ENCODE measurements around the gene PIGR. TPM values are rescaled to one million over a fixed set of nuclear protein-coding genes. Genes with fewer than 3 reads are reported as not detected.

Gene PIGR
- total and polyA plus RNA-seq, 2 of the 8 experiments (the other 6 are each of a cell fraction or from before 2014, with no cell fraction given) = not detected

DNA sequence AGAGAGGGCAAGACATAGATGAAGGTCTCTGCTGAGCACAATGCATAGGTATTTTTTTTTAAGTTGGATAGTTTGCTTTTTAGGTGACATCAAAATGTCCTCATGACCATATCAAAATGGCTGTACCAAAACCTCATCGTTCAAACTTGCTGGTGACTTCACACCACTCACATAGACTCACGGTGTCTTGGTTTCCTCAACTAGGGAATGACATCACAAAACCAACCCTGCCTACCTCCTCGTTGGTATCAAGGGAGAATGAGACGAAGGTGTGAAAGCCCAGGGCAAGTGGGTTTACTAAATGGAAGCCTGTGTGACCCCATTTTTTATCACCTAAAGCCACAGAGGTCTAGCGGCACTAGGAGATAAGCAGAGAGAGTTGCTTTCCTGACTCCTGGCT, 1.6 kb downstream of the PIGR start:
- H3K14ac ChIP-seq (ENCODE audit: insufficient read length) = no peak overlapping the region
- WGBS, 2 experiments (ENCODE audit: extremely low coverage in 1 of 2, insufficient coverage in 1 of 2, insufficient read length in 1 of 2, insufficient replicate concordance in 2 of 2, low coverage in 1 of 2, low lambda C conversion rate in 2 of 2, missing lambda C conversion rate in 1 of 2) = 94% methylated on average over 5 of the region's 5 CpGs; no CpG with 5 or more reads in 1 of the 2 experiments
- no peak overlapping the region for H3K4me2 ChIP-seq (ENCODE audit: insufficient read depth in 1 of 2, low read depth in 2 of 2, low read length in 2 of 2)
- H2AFZ ChIP-seq (ENCODE audit: low read length) = no peak overlapping the region
- no peaks in the 10 kb centered on the region; a peak in 1 of 7 replicates for H3K4me1 ChIP-seq (replicated peaks in 1 of 4; ENCODE audit: control insufficient read depth in 3 of 4, insufficient read depth in 4 of 4, low read length in 3 of 4)
- no peak overlapping the region for H4K5ac ChIP-seq (ENCODE audit: insufficient read length, low read depth, low read length)
- H3K9ac ChIP-seq (replicated peaks in 1 of 4; ENCODE audit: extremely low read depth in 1 of 4, low read depth in 3 of 4, low read length in 3 of 4) = no peak overlapping the region
- no peak overlapping the region for H2BK120ac ChIP-seq (replicated peaks; ENCODE audit: low read depth, low read length)
- ChIA-PET POLR2A (ENCODE audit: partially characterized antibody) (no interaction called here), CTCF (ENCODE audit: partially characterized antibody) (interaction anchor here (0.8 to 13.7 kb wide), 4 partner anchors 14 to 134 kb away, joined by 3 to 226 read pairs (median 96); no protein-coding TSS in a partner anchor)
- H4K91ac ChIP-seq (replicated peaks; ENCODE audit: insufficient read length, low read length) = no peak overlapping the region
- H3K56ac ChIP-seq (replicated peaks; ENCODE audit: insufficient read length, low read depth, low read length) = no peak overlapping the region
- H3K18ac ChIP-seq (ENCODE audit: extremely low read depth, low read length) = no peak overlapping the region
- H2AK5ac ChIP-seq (ENCODE audit: low read depth, low read length) = no peak overlapping the region
- FAIRE-seq (no peak), DNase-seq (ENCODE audit: low read depth in 1 of 2, low spot score in 2 of 2) (no peak)
- no peak overlapping the region for H3K23ac ChIP-seq (ENCODE audit: insufficient read length)
- H2BK5ac ChIP-seq (ENCODE audit: low read depth, low read length) = no peak overlapping the region
- no peak overlapping the region for H2BK15ac ChIP-seq (ENCODE audit: low read length)
- H2BK20ac ChIP-seq (ENCODE audit: low read length) = no peak overlapping the region
- no peaks in the 10 kb centered on the region for H3K27me3 ChIP-seq (replicated peaks in 1 of 4; ENCODE audit: control insufficient read depth in 3 of 4, extremely low read depth in 1 of 4, insufficient read depth in 3 of 4, low read length in 3 of 4)
- no peak overlapping the region for H2BK12ac ChIP-seq (ENCODE audit: low read depth, low read length)
- H3K23me2 ChIP-seq (ENCODE audit: low read depth, low read length) = no peaks in the 10 kb centered on the region
- H3K79me1 ChIP-seq (ENCODE audit: low read depth, low read length) = no peaks in the 10 kb centered on the region
- H3K79me2 ChIP-seq (ENCODE audit: control insufficient read depth in 1 of 2, insufficient read depth in 2 of 2, low read length in 2 of 2) = no peaks in the 10 kb centered on the region
- no peak overlapping the region for H3K4me3 ChIP-seq (ENCODE audit: extremely low read depth in 1 of 4, insufficient read depth in 2 of 4, low read depth in 3 of 4, low read length in 4 of 4)
- no peaks in the 10 kb centered on the region for H3K36me3 ChIP-seq (ENCODE audit: control insufficient read depth in 2 of 4, insufficient read depth in 4 of 4, low read length in 3 of 4)
- no peaks in the 10 kb centered on the region for H4K20me1 ChIP-seq (replicated peaks in 1 of 2; ENCODE audit: control insufficient read depth in 1 of 2, insufficient read depth in 2 of 2, low read length in 2 of 2)
- no peak overlapping the region for H3K4ac ChIP-seq (replicated peaks; ENCODE audit: insufficient read length, low read depth, low read length)
- H3K9me3 ChIP-seq (ENCODE audit: insufficient read depth in 2 of 2, low read depth in 1 of 2, low read length in 1 of 2) = no peaks in the 10 kb centered on the region
- H4K8ac ChIP-seq (ENCODE audit: extremely low read depth, insufficient read depth, low read length) = no peak overlapping the region
- no peak overlapping the region for H3K27ac ChIP-seq (ENCODE audit: low read depth, low read length)
- TF ChIP-seq TEAD4 (IDR thresholded peaks at IDR 0.05; ENCODE audit: low read depth, low read length) (no peak), POU5F1 (IDR thresholded peaks at IDR 0.05; ENCODE audit: low read depth, low read length) (no peak), CHD1 (IDR thresholded peaks at IDR 0.05; ENCODE audit: low read depth, low read length) (no peak), RBBP5 (IDR thresholded peaks at IDR 0.05; ENCODE audit: borderline replicate concordance, low read depth, low read length) (no peak), FOSL1 (IDR thresholded peaks at IDR 0.05; ENCODE audit: insufficient read depth, low read depth, low read length) (no peak), TCF12 (IDR thresholded peaks at IDR 0.05; ENCODE audit: low read depth, low read length) (no peak), SP2 (IDR thresholded peaks at IDR 0.05; ENCODE audit: low read length) (no peak), EZH2 (IDR thresholded peaks at IDR 0.05; ENCODE audit: low read depth, low read length, severe bottlenecking) (no peak), BACH1 (IDR thresholded peaks at IDR 0.05; ENCODE audit: low read length) (no peak), YY1 (IDR thresholded peaks at IDR 0.05; ENCODE audit: low read depth, low read length) (no peak), RXRA (IDR thresholded peaks at IDR 0.05; ENCODE audit: insufficient read depth, low read depth, low read length) (no peak), PHF8 (conservative IDR thresholded peaks at IDR 0.05; ENCODE audit: low read depth, low read length) (no peak), CREB1 (IDR thresholded peaks at IDR 0.05) (no peak)
- TF ChIP-seq, protein P1, sequence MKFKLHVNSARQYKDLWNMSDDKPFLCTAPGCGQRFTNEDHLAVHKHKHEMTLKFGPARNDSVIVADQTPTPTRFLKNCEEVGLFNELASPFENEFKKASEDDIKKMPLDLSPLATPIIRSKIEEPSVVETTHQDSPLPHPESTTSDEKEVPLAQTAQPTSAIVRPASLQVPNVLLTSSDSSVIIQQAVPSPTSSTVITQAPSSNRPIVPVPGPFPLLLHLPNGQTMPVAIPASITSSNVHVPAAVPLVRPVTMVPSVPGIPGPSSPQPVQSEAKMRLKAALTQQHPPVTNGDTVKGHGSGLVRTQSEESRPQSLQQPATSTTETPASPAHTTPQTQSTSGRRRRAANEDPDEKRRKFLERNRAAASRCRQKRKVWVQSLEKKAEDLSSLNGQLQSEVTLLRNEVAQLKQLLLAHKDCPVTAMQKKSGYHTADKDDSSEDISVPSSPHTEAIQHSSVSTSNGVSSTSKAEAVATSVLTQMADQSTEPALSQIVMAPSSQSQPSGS (IDR thresholded peaks at IDR 0.05; ENCODE audit: low read length) = no peak
